RWPE1 (cell line): ENCODE measurements around the gene MED13L.
A peak's percentile ranks its signal among the peaks of the same experiment; 100 is the strongest.

ENCODE experiments used
- CTCF ChIA-PET: fragments of 350-600 bp; sonication (Branson Sonifier 250); formaldehyde crosslinking; extraction: SDS; loops from one replicate; lab custom pipeline; 2021; lab: Yijun Ruan, JAX
- POLR2A ChIA-PET: fragments of 400-600 bp; formaldehyde crosslinking; extraction: SDS; loops from one replicate; lab custom pipeline; 2020; ENCODE audit warnings: antibody characterized with exemption; ENCODE audit not compliant: low non-redundant PET; lab: Yijun Ruan, JAX
- DNase-seq: peaks from one replicate; pipeline ENCODE4 v3.0.0; 2012; ENCODE audit warnings: low spot score
- H3K27ac ChIP-seq: fragments of 450-650 bp; 2 replicates; pipeline ENCODE4 v1.5.1; 2017
- CTCF ChIP-seq: fragments of 450-650 bp; conservative IDR thresholded peaks from 2 replicates; pipeline ENCODE4 v1.5.1; 2017; ENCODE audit warnings: low read depth, mild to moderate bottlenecking

The MED13L gene

GRCh38 chr12:116067892-116068291, 209.6 kb downstream of the MED13L start:
- CTCF ChIA-PET: interaction anchor here (0.6 kb wide), 1 partner anchor 10 kb away, joined by 4 read pairs; no protein-coding TSS in a partner anchor

GRCh38 chr12:116066381-116067230, 210.9 kb downstream of the MED13L start:
- CTCF ChIA-PET: no interaction called here
- peak; percentile 72 for TF ChIP-seq CTCF
- POLR2A ChIA-PET: no interaction called here
- peak; percentile 32 for DNase-seq
- H3K27ac ChIP-seq: no peak overlapping the region

More at GRCh38 chr12:116067892-116068291, 209.6 kb downstream of the MED13L start:
- POLR2A ChIA-PET: no interaction called here
- DNase-seq: no peak
- H3K27ac ChIP-seq: no peak overlapping the region
- no peak for TF ChIP-seq CTCF

GRCh38 chr12:116065606-116066005, 211.9 kb downstream of the MED13L start:
- no peak overlapping the region for H3K27ac ChIP-seq
- no peak for TF ChIP-seq CTCF
- DNase-seq: no peak
- CTCF ChIA-PET: no interaction called here
- POLR2A ChIA-PET: no interaction called here

- no peak for TF ChIP-seq CTCF
- no peak for DNase-seq
- no peak overlapping the region for H3K27ac ChIP-seq
- ChIA-PET CTCF (no interaction called here), POLR2A (no interaction called here)
Measured at GRCh38 chr12:116064493-116064892, 213.0 kb downstream of the MED13L start.

- DNase-seq: no peak
- CTCF ChIA-PET: no interaction called here
- H3K27ac ChIP-seq: no peak overlapping the region
- no peak for TF ChIP-seq CTCF
- POLR2A ChIA-PET: no interaction called here
Measured at GRCh38 chr12:116062698-116063097, 214.8 kb downstream of the MED13L start.

GRCh38 chr12:116060764-116061163, 216.7 kb downstream of the MED13L start:
- DNase-seq: no peak
- no peak for TF ChIP-seq CTCF
- POLR2A ChIA-PET: no interaction called here
- H3K27ac ChIP-seq: no peak overlapping the region
- CTCF ChIA-PET: no interaction called here
